AG09309 (cell line): ENCODE measurements around the gene XPC.

Experiments
- DNase-seq: peaks from one replicate; pipeline ENCODE4 v3.0.0-alpha.2; 2010; ENCODE audit warnings: low read depth
- H3K4me3 ChIP-seq: 2 replicates; pipeline ENCODE4 v1.5.1; 2011; ENCODE audit warnings: mild to moderate bottlenecking, low read depth, low read length, moderate library complexity; ENCODE audit not compliant: control insufficient read depth
- TF ChIP-seq, protein P1 (sequence below): IDR thresholded peaks from 2 replicates; pipeline ENCODE4 v1.5.1; 2011; ENCODE audit warnings: mild to moderate bottlenecking, low read depth, low read length, inconsistent platforms; ENCODE audit not compliant: insufficient read depth, control insufficient read depth; ENCODE audit errors: missing control alignments

Gene XPC

GRCh38 chr3:14186854-14187458, 8.6 kb upstream of the XPC start:
- TF ChIP-seq, protein P1, sequence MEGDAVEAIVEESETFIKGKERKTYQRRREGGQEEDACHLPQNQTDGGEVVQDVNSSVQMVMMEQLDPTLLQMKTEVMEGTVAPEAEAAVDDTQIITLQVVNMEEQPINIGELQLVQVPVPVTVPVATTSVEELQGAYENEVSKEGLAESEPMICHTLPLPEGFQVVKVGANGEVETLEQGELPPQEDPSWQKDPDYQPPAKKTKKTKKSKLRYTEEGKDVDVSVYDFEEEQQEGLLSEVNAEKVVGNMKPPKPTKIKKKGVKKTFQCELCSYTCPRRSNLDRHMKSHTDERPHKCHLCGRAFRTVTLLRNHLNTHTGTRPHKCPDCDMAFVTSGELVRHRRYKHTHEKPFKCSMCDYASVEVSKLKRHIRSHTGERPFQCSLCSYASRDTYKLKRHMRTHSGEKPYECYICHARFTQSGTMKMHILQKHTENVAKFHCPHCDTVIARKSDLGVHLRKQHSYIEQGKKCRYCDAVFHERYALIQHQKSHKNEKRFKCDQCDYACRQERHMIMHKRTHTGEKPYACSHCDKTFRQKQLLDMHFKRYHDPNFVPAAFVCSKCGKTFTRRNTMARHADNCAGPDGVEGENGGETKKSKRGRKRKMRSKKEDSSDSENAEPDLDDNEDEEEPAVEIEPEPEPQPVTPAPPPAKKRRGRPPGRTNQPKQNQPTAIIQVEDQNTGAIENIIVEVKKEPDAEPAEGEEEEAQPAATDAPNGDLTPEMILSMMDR: no peak
- no peak overlapping the region for H3K4me3 ChIP-seq
- DNase-seq: no peak

GRCh38 chr3:14183015-14183577, 4.7 kb upstream of the XPC start:
- no peak for DNase-seq
- TF ChIP-seq, protein P1: no peak
- no peak overlapping the region for H3K4me3 ChIP-seq

GRCh38 chr3:14181253-14181652, 2.9 kb upstream of the XPC start:
- TF ChIP-seq, protein P1: no peak
- H3K4me3 ChIP-seq: no peak overlapping the region
- no peak for DNase-seq

GRCh38 chr3:14179795-14180194, 1.4 kb upstream of the XPC start:
- DNase-seq: no peak
- H3K4me3 ChIP-seq: no peak overlapping the region
- TF ChIP-seq, protein P1: no peak

- TF ChIP-seq, protein P1: no peak
- no peak for DNase-seq
- peak overlapping the region; percentile 84 for H3K4me3 ChIP-seq
Measured at GRCh38 chr3:14179114-14179465, 689 bp upstream of the XPC start.

- DNase-seq: no peak
- TF ChIP-seq, protein P1: no peak
- H3K4me3 ChIP-seq: peak overlapping the region; percentile 84
Measured at GRCh38 chr3:14177580-14178246, 688 bp downstream of the XPC start.
